ENCODE data around the gene TSPAN4. TPM values are rescaled to one million over a fixed set of nuclear protein-coding genes. Genes with fewer than 3 reads are reported as not detected.

Gene TSPAN4
- total and polyA plus RNA-seq, 4 donors: 16.5 to 38.1 (median 30.4) TPM

- Histone ChIP-seq H3K36me3 (ENCODE audit: control insufficient read depth in 4 of 4, insufficient read depth in 3 of 4, low read depth in 1 of 4, low read length in 3 of 4) (peaks cover 0 to 11% (median 3%) of the 10 kb centered on the region in 4 donors), H3K27me3 (ENCODE audit: control insufficient read depth in 4 of 4, insufficient read depth in 4 of 4, low read length in 3 of 4) (no peaks in the 10 kb centered on the region), H3K27ac (ENCODE audit: low read depth in 1 of 2, low read length in 2 of 2) (peak within 1 kb of the TSS in 1 of 2 donors; percentile 16), H3K9ac (ENCODE audit: low read depth in 1 of 2, low read length in 2 of 2) (no peak within 1 kb of the TSS), H3K4me1 (ENCODE audit: control insufficient read depth in 4 of 4, insufficient read depth in 4 of 4, low read length in 3 of 4) (peaks cover 57 to 91% (median 71%) of the 10 kb centered on the region in 4 donors), H3K9me3 (ENCODE audit: control insufficient read depth in 4 of 4, low read length in 3 of 4) (no peaks in the 10 kb centered on the region), H3K4me3 (ENCODE audit: low read depth in 1 of 3, low read length in 3 of 3) (peak within 1 kb of the TSS in 1 of 3 donors; percentile 51)
- TF ChIP-seq HNF4G (IDR thresholded peaks at IDR 0.05) (no peak), EGR1 (IDR thresholded peaks at IDR 0.05; ENCODE audit: low read depth in 2 of 2) (no peak), RAD21 (IDR thresholded peaks at IDR 0.05) (no peak), JUND (IDR thresholded peaks at IDR 0.05) (no peak), TAF1 (conservative IDR thresholded peaks at IDR 0.05) (no peak), ATF3 (IDR thresholded peaks at IDR 0.05) (no peak), SP1 (IDR thresholded peaks at IDR 0.05) (no peak), ZBTB33 (IDR thresholded peaks at IDR 0.05) (no peak), GABPA (IDR thresholded peaks at IDR 0.05 in 1 of 2, conservative IDR thresholded peaks at IDR 0.05 in 1 of 2) (no peak), FOXA2 (IDR thresholded peaks at IDR 0.05) (no peak)
- WGBS: 67% methylated on average over 5 of the region's 5 CpGs
- no peak for DNase-seq (ENCODE audit: low spot score)
Measured at GRCh38 chr11:827897-828192, 14.8 kb upstream of the TSPAN4 start, which contains the start of gene CRACR2B. TSS of gene CRACR2B (plus strand) at chr11:827919. CDS start at chr11:828608, 689 bp downstream.

- no peak for DNase-seq (ENCODE audit: low spot score)
- Histone ChIP-seq H3K9ac (ENCODE audit: low read depth in 1 of 2, low read length in 2 of 2) (no peak overlapping the region), H3K27ac (ENCODE audit: low read depth in 1 of 2, low read length in 2 of 2) (peak overlapping the region; percentile 14 to 43), H3K36me3 (ENCODE audit: control insufficient read depth in 4 of 4, insufficient read depth in 3 of 4, low read depth in 1 of 4, low read length in 3 of 4) (peaks cover 0 to 7% (median 3%) of the 10 kb centered on the region in 4 donors), H3K9me3 (ENCODE audit: control insufficient read depth in 4 of 4, low read length in 3 of 4) (no peaks in the 10 kb centered on the region), H3K4me3 (ENCODE audit: low read depth in 1 of 3, low read length in 3 of 3) (no peak overlapping the region), H3K27me3 (ENCODE audit: control insufficient read depth in 4 of 4, insufficient read depth in 4 of 4, low read length in 3 of 4) (no peaks in the 10 kb centered on the region), H3K4me1 (ENCODE audit: control insufficient read depth in 4 of 4, insufficient read depth in 4 of 4, low read length in 3 of 4) (peaks cover 56 to 90% (median 69%) of the 10 kb centered on the region in 4 donors)
- TF ChIP-seq GABPA (IDR thresholded peaks at IDR 0.05 in 1 of 2, conservative IDR thresholded peaks at IDR 0.05 in 1 of 2): no peak
- WGBS: 75% methylated on average over 21 of the region's 21 CpGs
Measured at GRCh38 chr11:828506-829175, 14.0 kb upstream of the TSPAN4 start.

DNA sequence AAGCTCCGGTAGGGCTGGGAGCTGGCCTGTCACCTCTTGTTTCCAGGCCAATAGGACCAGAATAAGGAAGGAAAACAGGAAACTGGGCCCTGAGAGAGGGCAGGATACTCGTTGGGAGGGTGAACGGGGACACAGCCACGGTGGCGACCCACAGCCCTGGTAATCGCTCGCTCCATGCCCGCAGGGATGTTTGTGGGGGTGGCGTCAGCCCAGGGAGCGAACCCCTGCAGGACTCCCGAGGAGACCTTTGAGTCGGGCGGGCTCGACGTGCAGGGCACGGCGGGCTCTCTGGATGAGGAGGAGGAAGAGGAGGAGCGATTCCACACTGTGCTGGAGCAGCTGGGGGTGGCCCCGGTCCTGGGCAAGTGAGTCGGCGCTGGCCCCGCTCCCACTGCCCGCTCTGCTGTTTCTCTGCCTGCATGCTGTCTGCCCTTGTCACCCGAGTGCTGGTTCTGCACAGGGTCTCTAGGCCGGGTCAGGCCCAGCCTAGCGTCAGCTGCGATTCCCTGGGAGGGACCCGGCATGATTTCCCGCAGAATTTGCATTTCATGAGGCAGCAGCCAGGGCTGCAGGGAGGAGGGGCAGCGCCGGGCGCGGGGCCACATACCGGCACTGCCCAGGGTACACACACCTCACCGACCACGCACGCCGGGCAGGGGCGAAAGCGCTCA lies 13.3 kb upstream of the TSPAN4 start:
- Histone ChIP-seq H3K27me3 (ENCODE audit: control insufficient read depth in 4 of 4, insufficient read depth in 4 of 4, low read length in 3 of 4) (no peaks in the 10 kb centered on the region), H3K4me3 (ENCODE audit: low read depth in 1 of 3, low read length in 3 of 3) (peak overlapping the region in 1 of 3 donors; percentile 37), H3K9ac (ENCODE audit: low read depth in 1 of 2, low read length in 2 of 2) (peak overlapping the region in 1 of 2 donors; percentile 9), H3K9me3 (ENCODE audit: control insufficient read depth in 4 of 4, low read length in 3 of 4) (no peaks in the 10 kb centered on the region), H3K4me1 (ENCODE audit: control insufficient read depth in 4 of 4, insufficient read depth in 4 of 4, low read length in 3 of 4) (peaks cover 51 to 90% (median 71%) of the 10 kb centered on the region in 4 donors), H3K36me3 (ENCODE audit: control insufficient read depth in 4 of 4, insufficient read depth in 3 of 4, low read depth in 1 of 4, low read length in 3 of 4) (peaks cover 0 to 5% (median 2%) of the 10 kb centered on the region in 4 donors), H3K27ac (ENCODE audit: low read depth in 1 of 2, low read length in 2 of 2) (peak overlapping the region; percentile 14 to 43)
- 18% methylated on average over 40 of the region's 40 CpGs for WGBS
- DNase-seq (ENCODE audit: low spot score): no peak
- TF ChIP-seq GABPA (IDR thresholded peaks at IDR 0.05 in 1 of 2, conservative IDR thresholded peaks at IDR 0.05 in 1 of 2): no peak
- TF ChIP-seq RXRA (IDR thresholded peaks at IDR 0.05): peak; percentile 17 to 43
- TF ChIP-seq SP1 (IDR thresholded peaks at IDR 0.05): peak; percentile 56
- peak; percentile 99 for TF ChIP-seq NR2F2 (IDR thresholded peaks at IDR 0.05)
- TF ChIP-seq EGR1 (IDR thresholded peaks at IDR 0.05; ENCODE audit: low read depth in 2 of 2): no peak
- no peak for TF ChIP-seq FOXA1 (IDR thresholded peaks at IDR 0.05)
- TF ChIP-seq, protein P1, sequence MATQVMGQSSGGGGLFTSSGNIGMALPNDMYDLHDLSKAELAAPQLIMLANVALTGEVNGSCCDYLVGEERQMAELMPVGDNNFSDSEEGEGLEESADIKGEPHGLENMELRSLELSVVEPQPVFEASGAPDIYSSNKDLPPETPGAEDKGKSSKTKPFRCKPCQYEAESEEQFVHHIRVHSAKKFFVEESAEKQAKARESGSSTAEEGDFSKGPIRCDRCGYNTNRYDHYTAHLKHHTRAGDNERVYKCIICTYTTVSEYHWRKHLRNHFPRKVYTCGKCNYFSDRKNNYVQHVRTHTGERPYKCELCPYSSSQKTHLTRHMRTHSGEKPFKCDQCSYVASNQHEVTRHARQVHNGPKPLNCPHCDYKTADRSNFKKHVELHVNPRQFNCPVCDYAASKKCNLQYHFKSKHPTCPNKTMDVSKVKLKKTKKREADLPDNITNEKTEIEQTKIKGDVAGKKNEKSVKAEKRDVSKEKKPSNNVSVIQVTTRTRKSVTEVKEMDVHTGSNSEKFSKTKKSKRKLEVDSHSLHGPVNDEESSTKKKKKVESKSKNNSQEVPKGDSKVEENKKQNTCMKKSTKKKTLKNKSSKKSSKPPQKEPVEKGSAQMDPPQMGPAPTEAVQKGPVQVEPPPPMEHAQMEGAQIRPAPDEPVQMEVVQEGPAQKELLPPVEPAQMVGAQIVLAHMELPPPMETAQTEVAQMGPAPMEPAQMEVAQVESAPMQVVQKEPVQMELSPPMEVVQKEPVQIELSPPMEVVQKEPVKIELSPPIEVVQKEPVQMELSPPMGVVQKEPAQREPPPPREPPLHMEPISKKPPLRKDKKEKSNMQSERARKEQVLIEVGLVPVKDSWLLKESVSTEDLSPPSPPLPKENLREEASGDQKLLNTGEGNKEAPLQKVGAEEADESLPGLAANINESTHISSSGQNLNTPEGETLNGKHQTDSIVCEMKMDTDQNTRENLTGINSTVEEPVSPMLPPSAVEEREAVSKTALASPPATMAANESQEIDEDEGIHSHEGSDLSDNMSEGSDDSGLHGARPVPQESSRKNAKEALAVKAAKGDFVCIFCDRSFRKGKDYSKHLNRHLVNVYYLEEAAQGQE (IDR thresholded peaks at IDR 0.05): no peak
- TF ChIP-seq TAF1 (conservative IDR thresholded peaks at IDR 0.05): no peak
- TF ChIP-seq MAX (IDR thresholded peaks at IDR 0.05): no peak
- no peak for TF ChIP-seq YY1 (IDR thresholded peaks at IDR 0.05)
- TF ChIP-seq HNF4G (IDR thresholded peaks at IDR 0.05): no peak
